Heart left ventricle (tissue), 16 donors: ENCODE measurements around the gene FBH1. TPM values are rescaled to one million over a fixed set of nuclear protein-coding genes. Genes with fewer than 3 reads are reported as not detected.

Experiments
- ATAC-seq, 4 donors: fragments of 200-7000 bp; cut with Tn5 transposase; one replicate each; pipeline ENCODE4 v1.9.1; 2020 to 2022; ENCODE audit warnings: moderate library complexity in 4 of 4, mild to moderate bottlenecking in 3 of 4, moderate number of reproducible peaks in 1 of 4
- DNase-seq, 5 donors: peaks; one replicate each; pipeline ENCODE4 v3.0.0-alpha.2; 2020
- H3K27ac ChIP-seq, 12 donors: fragments of 200-600 bp; sonication (generic) in 4 of 12; one replicate each; pipeline versions ENCODE4 v1.5.0 to v1.8.0; 2016 to 2022; ENCODE audit warnings: mild to moderate bottlenecking in 2 of 12
- H3K27me3 ChIP-seq, 9 donors: fragments of 200-600 bp; sonication (generic) in 2 of 9; one replicate each; pipeline versions ENCODE4 v1.5.1 to v1.8.0; 2016 to 2022; ENCODE audit warnings: mild to moderate bottlenecking in 3 of 9
- H3K36me3 ChIP-seq, 9 donors: fragments of 200-600 bp; sonication (generic) in 2 of 9; one replicate each; pipeline versions ENCODE4 v1.5.0 to v1.8.0; 2018 to 2022; ENCODE audit warnings: mild to moderate bottlenecking in 2 of 9
- H3K4me1 ChIP-seq, 12 donors: fragments of 200-600 bp; sonication (generic) in 4 of 12; one replicate each; pipeline versions ENCODE4 v1.5.0 to v1.8.0; 2016 to 2022; ENCODE audit warnings: mild to moderate bottlenecking in 3 of 12
- H3K4me3 ChIP-seq, 12 donors: fragments of 200-600 bp; sonication (generic) in 4 of 12; one replicate each; pipeline versions ENCODE4 v1.5.0 to v1.8.0; 2017 to 2022; ENCODE audit warnings: mild to moderate bottlenecking in 9 of 12, moderate library complexity in 4 of 12
- H3K9me3 ChIP-seq, 12 donors: fragments of 200-600 bp; sonication (generic) in 4 of 12; one replicate each; pipeline versions ENCODE4 v1.5.0 to v1.8.0; 2016 to 2022; ENCODE audit warnings: mild to moderate bottlenecking in 1 of 12
- POLR2A ChIP-seq, 2 donors: fragments of 450-650 bp; IDR thresholded peaks; one replicate each; pipeline ENCODE4 v1.6.1; 2017; ENCODE audit warnings: antibody characterized with exemption in 2 of 2, mild to moderate bottlenecking in 2 of 2, moderate library complexity in 2 of 2
- WGBS, 4 donors: extraction: QIAGEN DNeasy Blood & Tissue Kit in 2 of 4; methylation state at CpG; one replicate each; pipeline versions ENCODE4 v1.1.5 to v1.1.7; 2013 to 2018; 5-methylcytosine and 5-hydroxymethylcytosine counted together
- intact Hi-C, 10 donors: fragments of 100-400 bp; cut with DNase I; formaldehyde crosslinking; loops; one replicate each; pipeline versions ENCODE4 v1.11.1 to v1.14.2; 2022
- polyA plus RNA-seq, 2 donors: library from polyadenylated mRNA; stranded (reverse); fragments of 200-250 nt; gene quantifications; one replicate each; pipeline ENCODE4 v1.2.3, GENCODE V29; 2013
- total RNA-seq, 9 donors: library from RNA; depleted of rRNA in 2 of 9; stranded (reverse); fragments of >200 nt in 2 of 9; fragmentation: NEBNext Ultra II Directional in 3 of 9; extraction: Animal tissue kit (Norgen Biotek cat#: 25700) in 3 of 9; gene quantifications; one replicate each; pipeline versions ENCODE4 v1.1.0 to v1.2.4, GENCODE V29; 2016 to 2023
- TF ChIP-seq, protein P1 (sequence below), 12 donors: fragments of 200-600 bp; sonication (generic) in 4 of 12; IDR thresholded peaks; one replicate each; pipeline versions ENCODE4 v1.5.0 to v1.8.0; 2018 to 2022; ENCODE audit warnings: antibody characterized with exemption in 12 of 12, mild to moderate bottlenecking in 5 of 12
- donor health status: ischemic (EF 13 %, LVEDD 7.1; RV severe dilation, severe dysfunction).
- donor health status: healthy with polysubstance abuse.
- donor health status: DM: no; HTN: yes; CAD: no.
- donor health status: DM: no; HTN: no; CAD: no.
- donor health status: ischemic (EF 25% LVEDD 6.9; RV normal size, moderate dysfunction).
- donor health status: ischemic (EF 25% LVEDD 5.7; RV mildly dilated, moderate dysfunction).
- donor health status: healthy.
- donor health status: DM: yes; HTN: yes; CAD: no.
- donor health status: ischemic (EF 35%, LVEDD 5.7; RV mildly dilated, moderate dysfunction).
- donor health status: nonischemic (EF 11% LVEDD 7.7; RV severe dilation, severe dysfunction).
- donor health status: DM: yes; HTN: yes; CAD: no.
- donor health status: PGD.
- donor health status: ischemic (EF 29% LVEDD 5.4; RV normal size, mild dysfunction).
- donor health status: nonischemic (EF 23%, LVEDD 6.1; RV moderate dilation, normal function).

FBH1 gene
- total and polyA plus RNA-seq, 11 donors: 57.4 to 111 (median 83.5) TPM

DNA sequence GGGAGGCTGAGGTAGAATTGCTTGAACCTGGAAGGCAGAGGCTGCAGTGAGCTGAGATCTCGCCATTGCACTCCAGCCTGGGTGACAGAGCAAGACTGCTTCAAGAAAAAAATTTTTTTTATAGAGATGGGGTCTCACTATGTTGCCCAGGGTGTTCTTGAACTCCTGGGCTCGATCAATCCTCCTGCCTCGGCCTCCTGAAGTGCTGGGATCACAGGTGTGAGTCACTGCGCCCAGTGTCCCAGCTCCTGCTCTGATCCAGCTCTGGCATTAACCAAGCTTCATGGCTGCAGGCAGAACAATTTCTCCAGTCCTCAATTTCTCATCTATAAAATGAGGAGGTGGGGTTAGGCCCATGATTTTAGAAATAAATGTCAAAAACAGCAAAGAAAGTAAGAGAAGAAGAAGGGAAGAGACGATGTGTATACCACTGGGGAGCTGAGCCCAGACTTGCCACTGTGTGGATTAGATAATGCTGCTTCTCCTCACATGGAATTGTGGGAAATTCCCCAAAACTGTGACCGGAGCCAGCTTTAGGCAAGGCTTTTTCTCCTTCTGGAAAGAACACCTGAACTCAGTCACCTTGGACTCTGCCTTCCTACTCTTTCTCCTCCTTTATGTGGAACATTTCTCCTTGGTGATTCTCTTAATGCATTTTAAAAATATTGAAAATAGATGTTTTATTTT is 61.8 kb downstream of the FBH1 start:
- WGBS, 4 donors: 88 to 91% (median 90%) methylated on average over 6 of the region's 6 CpGs
- no peak for ATAC-seq

DNA sequence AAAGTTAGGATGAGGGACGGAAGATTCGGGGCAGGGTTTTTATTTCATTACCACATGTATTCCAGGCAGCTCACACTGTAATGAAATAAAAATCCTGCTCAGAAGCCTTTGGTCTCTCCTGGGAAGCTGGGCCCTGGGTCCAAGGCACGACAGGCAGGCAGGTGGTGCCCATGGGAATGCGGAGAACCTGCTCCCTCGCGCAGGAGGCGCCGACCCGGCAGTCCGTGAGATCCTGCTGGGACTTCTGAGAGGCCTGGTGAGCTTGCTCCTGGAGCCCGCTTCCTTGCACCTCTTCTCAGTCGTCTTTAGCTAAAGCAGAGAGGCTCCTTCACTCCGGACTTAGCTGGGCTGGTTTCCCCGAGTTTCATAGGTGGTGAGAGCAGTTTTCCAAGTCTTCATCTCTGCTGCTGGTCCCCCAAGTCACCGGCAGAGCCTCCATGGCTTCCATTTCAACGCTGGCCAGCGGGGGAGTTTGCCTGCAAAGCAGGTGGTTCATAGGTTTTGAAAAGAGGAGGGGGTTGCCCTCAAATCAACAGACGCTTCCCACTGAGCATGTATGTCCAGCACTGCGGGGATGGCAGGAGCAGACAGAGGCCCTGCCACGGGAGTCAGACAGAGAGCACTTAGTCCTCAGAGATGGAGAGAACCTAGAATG is 62.8 kb downstream of the FBH1 start:
- no peak for ATAC-seq
- H3K4me1 ChIP-seq: peaks cover 0 to 22% (median 6%) of the 10 kb centered on the region in 12 donors
- WGBS, 4 donors: 81 to 86% (median 84%) methylated on average over 20 of the region's 20 CpGs

More for the DNA sequence above, 61.8 kb downstream of the FBH1 start:
- Histone ChIP-seq H3K9me3 (no peaks in the 10 kb centered on the region), H3K27me3 (no peaks in the 10 kb centered on the region), H3K36me3 (peaks cover 0 to 51% (median 11%) of the 10 kb centered on the region in 9 donors), H3K4me1 (peaks cover 0 to 28% (median 7%) of the 10 kb centered on the region in 12 donors), H3K27ac (peak overlapping the region in 4 of 12 donors; percentile 27 to 56 (median 42)), H3K4me3 (no peak overlapping the region)
- intact Hi-C loops: loop anchor here in 1 of 10 donors (10.0 kb wide), 1 partner anchor 53 kb away; no protein-coding TSS in a partner anchor
- TF ChIP-seq, protein P1, sequence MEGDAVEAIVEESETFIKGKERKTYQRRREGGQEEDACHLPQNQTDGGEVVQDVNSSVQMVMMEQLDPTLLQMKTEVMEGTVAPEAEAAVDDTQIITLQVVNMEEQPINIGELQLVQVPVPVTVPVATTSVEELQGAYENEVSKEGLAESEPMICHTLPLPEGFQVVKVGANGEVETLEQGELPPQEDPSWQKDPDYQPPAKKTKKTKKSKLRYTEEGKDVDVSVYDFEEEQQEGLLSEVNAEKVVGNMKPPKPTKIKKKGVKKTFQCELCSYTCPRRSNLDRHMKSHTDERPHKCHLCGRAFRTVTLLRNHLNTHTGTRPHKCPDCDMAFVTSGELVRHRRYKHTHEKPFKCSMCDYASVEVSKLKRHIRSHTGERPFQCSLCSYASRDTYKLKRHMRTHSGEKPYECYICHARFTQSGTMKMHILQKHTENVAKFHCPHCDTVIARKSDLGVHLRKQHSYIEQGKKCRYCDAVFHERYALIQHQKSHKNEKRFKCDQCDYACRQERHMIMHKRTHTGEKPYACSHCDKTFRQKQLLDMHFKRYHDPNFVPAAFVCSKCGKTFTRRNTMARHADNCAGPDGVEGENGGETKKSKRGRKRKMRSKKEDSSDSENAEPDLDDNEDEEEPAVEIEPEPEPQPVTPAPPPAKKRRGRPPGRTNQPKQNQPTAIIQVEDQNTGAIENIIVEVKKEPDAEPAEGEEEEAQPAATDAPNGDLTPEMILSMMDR (IDR thresholded peaks at IDR 0.05): no peak
- no peak for TF ChIP-seq POLR2A (IDR thresholded peaks at IDR 0.05)
- no peak for DNase-seq

GRCh38 chr10:5953676-5954075 is 63.6 kb downstream of the FBH1 start:
- intact Hi-C loops: loop anchor here in 1 of 10 donors (10.0 kb wide), 1 partner anchor 51 kb away; no protein-coding TSS in a partner anchor
- no peak for TF ChIP-seq POLR2A (IDR thresholded peaks at IDR 0.05)
- TF ChIP-seq, protein P1 (IDR thresholded peaks at IDR 0.05): no peak

More for the DNA sequence above, 62.8 kb downstream of the FBH1 start:
- intact Hi-C loops: loop anchor here in 1 of 10 donors (10.0 kb wide), 1 partner anchor 52 kb away; no protein-coding TSS in a partner anchor
- DNase-seq: no peak
- H3K36me3 ChIP-seq: peaks cover 0 to 56% (median 11%) of the 10 kb centered on the region in 9 donors
- no peaks in the 10 kb centered on the region for H3K27me3 ChIP-seq
- TF ChIP-seq POLR2A (IDR thresholded peaks at IDR 0.05): no peak
- TF ChIP-seq, protein P1 (IDR thresholded peaks at IDR 0.05): no peak
- no peak overlapping the region for H3K27ac ChIP-seq
- no peak overlapping the region for H3K4me3 ChIP-seq
- H3K9me3 ChIP-seq: no peaks in the 10 kb centered on the region

More at GRCh38 chr10:5953676-5954075, 63.6 kb downstream of the FBH1 start:
- Histone ChIP-seq H3K27ac (no peak overlapping the region), H3K4me3 (no peak overlapping the region), H3K36me3 (peaks cover 0 to 63% (median 11%) of the 10 kb centered on the region in 9 donors), H3K27me3 (no peaks in the 10 kb centered on the region), H3K4me1 (peaks cover 0 to 22% (median 6%) of the 10 kb centered on the region in 12 donors), H3K9me3 (no peaks in the 10 kb centered on the region)
- peak in 1 of 5 donors; percentile 9 for DNase-seq
- ATAC-seq: no peak
- 88 to 91% (median 90%) methylated on average over 5 of the region's 5 CpGs for WGBS, 4 donors
